HCT116 (cell line): ENCODE data around the gene COL4A1. TPM values are rescaled to one million over a fixed set of nuclear protein-coding genes. Genes with fewer than 3 reads are reported as not detected.

Experiments
- ATAC-seq: fragments of 200-7000 bp; cut with Tn5 transposase; 2 replicates; pipeline ENCODE4 v1.9.1; 2020; ENCODE audit warnings: mild to moderate bottlenecking, moderate library complexity
- BruUV-seq: library from RNA; stranded (reverse); fragments of 400-500 nt; replicated peaks from 2 replicates; lab custom pipeline; 2021; lab: Mats Ljungman, UMichigan
- CTCF ChIA-PET: fragments of 300-600 bp; sonication (Branson Sonifier 250); formaldehyde crosslinking; loops from one replicate; lab custom pipeline; 2021; ENCODE audit warnings: antibody characterized with exemption; lab: Charles Lee
- POLR2A ChIA-PET: fragments of 300-600, 350-600 bp; sonication (Branson Sonifier 250); formaldehyde crosslinking; loops from one replicate; lab custom pipeline; 2021; ENCODE audit warnings: antibody characterized with exemption; lab: Charles Lee
- RAD21 ChIA-PET, 2 experiments: fragments of 300-600 bp; sonication (Branson Sonifier 250); formaldehyde crosslinking; loops; one replicate each; lab custom pipeline; 2023; ENCODE audit warnings: low total read pairs in 2 of 2; ENCODE audit not compliant: uncharacterized antibody in 2 of 2, unreplicated experiment in 2 of 2, low non-redundant PET in 1 of 2; lab: Charles Lee
- DNase-seq: peaks from one replicate; pipeline ENCODE4 v3.0.0-alpha.2; 2010; ENCODE audit warnings: low read depth, low spot score
- H2AFZ ChIP-seq: fragments of 200-600 bp; shearing (Covaris generic), sonication (generic); 2 replicates; pipeline ENCODE4 v1.6.1; 2017; ENCODE audit warnings: low read depth, mixed run types, mixed read lengths, antibody characterized with exemption, low read length; ENCODE audit not compliant: poor library complexity, severe bottlenecking
- H3K27ac ChIP-seq: 2 replicates; pipeline ENCODE4 v1.5.1; 2012; ENCODE audit warnings: low read depth, low read length
- H3K27me3 ChIP-seq: fragments of 200-600 bp; sonication (generic); 2 replicates; pipeline ENCODE4 v1.6.1; 2016; ENCODE audit warnings: mixed run types, low read length, mixed read lengths; ENCODE audit not compliant: insufficient read depth
- H3K36me3 ChIP-seq, 2 experiments: fragments of 200-500 bp in 1 of 2; fragments of 200-600 bp in 1 of 2; sonication (Bioruptor generic) in 1 of 2; sonication (generic) in 1 of 2; 2 replicates each; pipeline versions ENCODE4 v1.5.1 to v1.6.1; 2014 to 2016; ENCODE audit warnings: low read length in 2 of 2, inconsistent platforms in 1 of 2, mixed read lengths in 1 of 2, mixed run types in 1 of 2; ENCODE audit not compliant: insufficient read depth in 2 of 2, control insufficient read depth in 1 of 2
- H3K4me1 ChIP-seq, 2 experiments: fragments of 200-600 bp in 1 of 2; sonication (generic) in 1 of 2; 2 replicates each; pipeline versions ENCODE4 v1.5.1 to v1.6.1; 2012 to 2017; ENCODE audit warnings: low read length in 2 of 2, inconsistent platforms in 1 of 2, mild to moderate bottlenecking in 1 of 2, mixed read lengths in 1 of 2, mixed run types in 1 of 2, moderate library complexity in 1 of 2; ENCODE audit not compliant: insufficient read depth in 2 of 2, control insufficient read depth in 1 of 2
- H3K4me2 ChIP-seq: fragments of 200-600 bp; sonication (generic); 2 replicates; pipeline ENCODE4 v1.6.1; 2017; ENCODE audit warnings: mixed run types, low read length, mixed read lengths
- H3K4me3 ChIP-seq, 2 experiments: fragments of 200-600 bp in 1 of 2; sonication (generic) in 1 of 2; replicated peaks in 1 of 2; 2 replicates each; pipeline ENCODE4 v1.5.1; 2011 to 2016; ENCODE audit warnings: low read length in 2 of 2, control low read depth in 1 of 2, low read depth in 1 of 2, mild to moderate bottlenecking in 1 of 2, mixed read lengths in 1 of 2, mixed run types in 1 of 2
- H3K79me2 ChIP-seq: fragments of 200-600 bp; sonication (generic); 2 replicates; pipeline ENCODE4 v1.6.1; 2017; ENCODE audit warnings: mild to moderate bottlenecking, mixed run types, low read length, moderate library complexity, mixed read lengths; ENCODE audit not compliant: insufficient read depth
- H3K9ac ChIP-seq: fragments of 200-600 bp; sonication (generic); 2 replicates; pipeline ENCODE4 v1.6.1; 2016; ENCODE audit warnings: low read length, mixed read lengths
- H3K9me2 ChIP-seq: fragments of 200-600 bp; sonication (generic), shearing (Covaris generic); 2 replicates; pipeline ENCODE4 v1.6.1; 2017; ENCODE audit warnings: mixed run types, mild to moderate bottlenecking, moderate library complexity; ENCODE audit not compliant: insufficient read depth
- H3K9me3 ChIP-seq, 2 experiments: fragments of 200-500 bp in 1 of 2; fragments of 200-600 bp in 1 of 2; sonication (Bioruptor generic) in 1 of 2; sonication (generic) in 1 of 2; 2 replicates each; pipeline ENCODE4 v1.6.1; 2014 to 2017; ENCODE audit warnings: low read length in 2 of 2, mixed read lengths in 2 of 2, inconsistent platforms in 1 of 2, low read depth in 1 of 2, mild to moderate bottlenecking in 1 of 2, mixed run types in 1 of 2, moderate library complexity in 1 of 2; ENCODE audit not compliant: control insufficient read depth in 1 of 2, insufficient read depth in 1 of 2
- H4K20me1 ChIP-seq: fragments of 200-600 bp; sonication (generic), shearing (Covaris generic); 2 replicates; pipeline ENCODE4 v1.6.1; 2017; ENCODE audit warnings: mixed run types, mild to moderate bottlenecking, moderate library complexity; ENCODE audit not compliant: insufficient read depth
- ATF3 ChIP-seq: IDR thresholded peaks from 2 replicates; pipeline ENCODE4 v1.6.1; 2012
- CBX3 ChIP-seq: IDR thresholded peaks from 2 replicates; pipeline ENCODE4 v1.6.1; 2012; ENCODE audit warnings: low read depth
- CEBPB ChIP-seq: IDR thresholded peaks from 2 replicates; pipeline ENCODE4 v1.6.1; 2012; ENCODE audit warnings: low read depth
- CTCF ChIP-seq, 3 experiments: fragments of 200-600 bp in 1 of 3; sonication (generic) in 1 of 3; IDR thresholded peaks in 2 of 3; conservative IDR thresholded peaks in 1 of 3; 2 replicates each; pipeline ENCODE4 v1.5.1; 2012 to 2017; ENCODE audit warnings: low read depth in 2 of 3, low read length in 2 of 3, antibody characterized with exemption in 1 of 3, borderline replicate concordance in 1 of 3, control low read depth in 1 of 3, mild to moderate bottlenecking in 1 of 3, mixed read lengths in 1 of 3, mixed run types in 1 of 3, moderate library complexity in 1 of 3; ENCODE audit not compliant: insufficient read depth in 1 of 3
- EGR1 ChIP-seq: IDR thresholded peaks from 2 replicates; pipeline ENCODE4 v1.6.1; 2012; ENCODE audit warnings: low read depth
- EZH2 ChIP-seq: fragments of 200-600 bp; sonication (generic); IDR thresholded peaks from 2 replicates; pipeline ENCODE4 v1.6.1; 2017; ENCODE audit warnings: antibody characterized with exemption, mixed run types
- EZH2phosphoT487 ChIP-seq: fragments of 200-600 bp; IDR thresholded peaks from 2 replicates; pipeline ENCODE4 v1.6.1; 2018; ENCODE audit warnings: antibody characterized with exemption, borderline replicate concordance
- POLR2AphosphoS5 ChIP-seq: IDR thresholded peaks from 2 replicates; pipeline ENCODE4 v1.6.1; 2011; ENCODE audit warnings: mild to moderate bottlenecking, low read depth, low read length, moderate library complexity
- SIN3A ChIP-seq: IDR thresholded peaks from 2 replicates; pipeline ENCODE4 v1.6.1; 2012; ENCODE audit warnings: low read depth
- SRF ChIP-seq: IDR thresholded peaks from 2 replicates; pipeline ENCODE4 v1.6.1; 2012; ENCODE audit warnings: low read depth
- TCF7L2 ChIP-seq: IDR thresholded peaks from 2 replicates; pipeline ENCODE4 v1.7.0; 2011; ENCODE audit warnings: borderline replicate concordance, inconsistent platforms; ENCODE audit not compliant: insufficient read depth, insufficient read length; ENCODE audit errors: extremely low read depth
- ZFX ChIP-seq: fragments of 450-650 bp; IDR thresholded peaks from 2 replicates; pipeline ENCODE4 v1.6.1; 2017
- ZNF274 ChIP-seq: fragments of 200-500 bp; sonication (Bioruptor generic); IDR thresholded peaks from 2 replicates; pipeline ENCODE4 v1.6.1; 2014; ENCODE audit warnings: mild to moderate bottlenecking, low read depth, low read length, inconsistent platforms
- intact Hi-C: fragments of 100-400 bp; cut with micrococcal nuclease; formaldehyde crosslinking; loops from 2 replicates; pipeline ENCODE4 v1.10.0; 2022
- total RNA-seq: library from RNA; stranded (reverse); gene quantifications from one replicate; pipeline ENCODE4 v1.2.1, GENCODE V29; 2021; ENCODE audit not compliant: unreplicated experiment

Gene COL4A1
- total RNA-seq, 1 experiment from 2014 or later: 0.57 TPM

- DNase-seq: no peak
- Histone ChIP-seq H3K9me3 (no peaks in the 10 kb centered on the region), H2AFZ (no peak overlapping the region), H3K79me2 (no peaks in the 10 kb centered on the region), H3K9me2 (no peaks in the 10 kb centered on the region), H3K4me3 (no peak overlapping the region), H3K27me3 (no peaks in the 10 kb centered on the region), H3K27ac (no peak overlapping the region), H3K4me1 (no peaks in the 10 kb centered on the region; a peak in 1 of 4 replicates), H3K9ac (no peak overlapping the region), H3K4me2 (no peak overlapping the region), H4K20me1 (no peaks in the 10 kb centered on the region), H3K36me3 (no peaks in the 10 kb centered on the region)
- intact Hi-C loops: no loop called here
- no TSS peak for BruUV-seq
- CTCF ChIA-PET: no interaction called here
- POLR2A ChIA-PET: no interaction called here
- no peak for ATAC-seq
- TF ChIP-seq ATF3 (no peak), EZH2 (no peak), CEBPB (no peak), SIN3A (no peak), POLR2AphosphoS5 (no peak), EGR1 (no peak), TCF7L2 (no peak), EZH2phosphoT487 (no peak), CTCF (IDR thresholded peaks at IDR 0.05 in 2 of 3, conservative IDR thresholded peaks at IDR 0.05 in 1 of 3; ENCODE audit: borderline replicate concordance in 1 of 3, insufficient read depth in 1 of 3, low read depth in 2 of 3, low read length in 2 of 3) (no peak), ZFX (no peak), ZNF274 (no peak), CBX3 (no peak), SRF (no peak)
- TF ChIP-seq, all 23 proteins: peak for 0
- RAD21 ChIA-PET: no interaction called here
Observed at GRCh38 chr13:110331362-110331761, 24.4 kb upstream of the COL4A1 start.
